ENCODE measurements around the gene SCGN. TPM values are rescaled to one million over a fixed set of nuclear protein-coding genes. Genes with fewer than 3 reads are reported as not detected.

SCGN gene
- total and polyA plus RNA-seq, 11 donors: 0.27 to 12.0 (median 1.1) TPM; not detected in 3

GRCh38 chr6:25703005-25703404 lies 51.0 kb downstream of the SCGN start:
- Histone ChIP-seq H3K27me3 (peaks cover 0 to 4% (median 0%) of the 10 kb centered on the region in 9 donors), H3K4me1 (no peaks in the 10 kb centered on the region), H3K27ac (no peak overlapping the region), H3K36me3 (no peaks in the 10 kb centered on the region), H3K4me3 (no peak overlapping the region), H3K9me3 (no peaks in the 10 kb centered on the region)
- ATAC-seq (no peak), DNase-seq (no peak)
- 67 to 75% (median 73%) methylated on average over 3 of the region's 3 CpGs for WGBS, 4 donors
- TF ChIP-seq POLR2A (IDR thresholded peaks at IDR 0.05) (no peak), CTCF (IDR thresholded peaks at IDR 0.05) (no peak)
- intact Hi-C loops (cut with DNase I): no loop called here

DNA sequence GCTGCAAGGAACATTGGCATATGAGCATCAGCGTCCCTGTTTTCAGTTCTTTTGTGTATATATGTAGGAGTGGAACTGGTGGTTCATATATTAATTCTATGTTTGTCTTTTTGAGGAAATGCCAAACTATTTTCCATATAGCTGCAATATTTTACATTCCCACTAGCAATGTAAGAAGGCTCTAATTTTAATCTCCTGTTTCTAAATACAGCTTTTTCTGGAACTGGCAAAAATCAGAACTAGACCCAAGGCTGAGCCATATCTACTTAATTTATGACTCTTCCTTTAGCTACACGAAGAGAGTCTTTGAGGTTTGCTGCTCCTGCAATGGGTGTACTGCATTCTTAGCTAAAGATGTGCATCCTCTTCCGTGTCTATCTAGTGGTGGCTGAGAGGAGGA lies 52.0 kb downstream of the SCGN start:
- Histone ChIP-seq H3K27me3 (peaks cover 0 to 4% (median 0%) of the 10 kb centered on the region in 9 donors), H3K9me3 (no peaks in the 10 kb centered on the region), H3K4me1 (no peaks in the 10 kb centered on the region), H3K36me3 (no peaks in the 10 kb centered on the region), H3K4me3 (no peak overlapping the region), H3K27ac (no peak overlapping the region)
- TF ChIP-seq CTCF (IDR thresholded peaks at IDR 0.05) (no peak), POLR2A (IDR thresholded peaks at IDR 0.05) (no peak)
- ATAC-seq (no peak), DNase-seq (no peak)
- 65 to 75% (median 70%) methylated on average over 3 of the region's 3 CpGs for WGBS, 4 donors
- intact Hi-C loops (cut with DNase I): no loop called here

DNA sequence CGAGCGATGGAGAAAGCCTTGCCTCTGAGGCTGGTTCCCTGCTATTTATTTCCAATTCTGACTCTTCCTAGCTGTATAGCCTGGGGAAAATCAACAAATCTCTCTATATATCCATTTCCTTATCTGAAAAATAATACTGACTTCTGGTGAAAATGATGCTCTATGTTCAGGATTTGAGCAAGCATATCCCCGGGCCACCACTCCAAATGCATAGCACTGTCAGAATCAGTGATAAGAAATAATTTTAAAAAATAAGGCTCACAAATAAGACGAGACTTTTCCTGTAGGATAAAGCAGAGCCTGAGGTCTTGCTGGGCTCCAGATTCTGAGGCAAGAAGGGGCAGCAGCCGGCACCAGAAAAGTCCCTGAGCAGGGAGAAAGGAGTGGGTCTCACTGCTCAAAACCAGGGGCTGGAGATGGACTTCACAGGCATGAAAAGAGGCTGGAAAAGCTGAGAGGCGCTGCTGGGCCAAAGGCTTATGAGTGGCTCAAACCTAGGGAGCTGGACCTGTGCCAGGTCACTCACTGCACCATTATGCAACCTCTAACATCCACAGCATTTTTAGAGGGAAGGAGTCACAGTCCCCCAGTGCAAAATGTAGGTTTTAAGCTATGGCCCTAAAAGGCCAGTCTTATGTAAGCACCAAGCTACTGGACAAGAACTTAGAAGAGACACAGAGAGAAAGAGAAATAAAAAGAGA lies 54.4 kb downstream of the SCGN start:
- Histone ChIP-seq H3K27ac (no peak overlapping the region), H3K4me3 (no peak overlapping the region), H3K4me1 (no peaks in the 10 kb centered on the region), H3K9me3 (no peaks in the 10 kb centered on the region), H3K36me3 (no peaks in the 10 kb centered on the region), H3K27me3 (peaks cover 0 to 7% (median 0%) of the 10 kb centered on the region in 9 donors)
- TF ChIP-seq CTCF (IDR thresholded peaks at IDR 0.05): no peak
- no peak for TF ChIP-seq POLR2A (IDR thresholded peaks at IDR 0.05)
- 64 to 82% (median 70%) methylated on average over 6 of the region's 6 CpGs for WGBS, 4 donors
- intact Hi-C loops (cut with DNase I): no loop called here
- ATAC-seq (no peak), DNase-seq (peak in 1 of 5 donors; percentile 38)

DNA sequence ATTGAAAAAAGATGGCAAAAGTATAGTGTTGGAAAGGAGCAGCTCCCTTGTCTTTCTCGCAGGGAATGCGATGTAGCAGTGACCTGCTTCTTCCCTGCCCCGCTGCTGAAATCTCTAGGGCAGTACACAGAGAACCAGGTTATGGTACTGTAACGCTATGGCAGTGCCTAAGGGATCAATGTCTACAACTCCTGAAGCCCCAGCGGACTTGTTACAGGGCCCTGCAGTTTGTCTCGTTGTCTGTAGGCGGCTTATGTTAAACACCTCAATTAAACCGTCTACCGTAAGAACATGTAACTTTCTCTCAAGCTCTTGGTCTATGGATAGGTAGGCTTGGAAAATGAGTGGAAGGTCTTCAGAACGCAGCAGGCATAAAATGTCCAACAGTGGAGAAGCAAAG lies 57.7 kb downstream of the SCGN start:
- no peak overlapping the region for H3K4me3 ChIP-seq
- ATAC-seq (no peak), DNase-seq (no peak)
- no peak for TF ChIP-seq POLR2A (IDR thresholded peaks at IDR 0.05)
- TF ChIP-seq CTCF (IDR thresholded peaks at IDR 0.05): no peak
- WGBS, 4 donors: 87 to 91% (median 88%) methylated on average over 10 of the region's 10 CpGs
- H3K27ac ChIP-seq: no peak overlapping the region
- H3K36me3 ChIP-seq: no peaks in the 10 kb centered on the region
- H3K4me1 ChIP-seq: peaks cover 0 to 2% (median 0%) of the 10 kb centered on the region in 12 donors
- peaks cover 0 to 7% (median 0%) of the 10 kb centered on the region in 9 donors for H3K27me3 ChIP-seq
- H3K9me3 ChIP-seq: no peaks in the 10 kb centered on the region
- intact Hi-C loops (cut with DNase I): loop anchor here in 1 of 10 donors (10.0 kb wide), 2 partner anchors 185 to 485 kb away; no protein-coding TSS in a partner anchor
